Measurements from ENCODE around the gene RHBG.

- TF ChIP-seq CTCF (optimal IDR thresholded peaks at IDR 0.05 in 1 of 3, IDR thresholded peaks at IDR 0.05 in 1 of 3, conservative IDR thresholded peaks at IDR 0.05 in 1 of 3; ENCODE audit: extremely low read depth in 1 of 3, insufficient read depth in 2 of 3, low read length in 3 of 3) (no peak), EZH2 (IDR thresholded peaks at IDR 0.05; ENCODE audit: low read length) (no peak)
These were observed 9.5 kb downstream of the RHBG start for GRCh38 chr1:156378557-156378956.

Measured in keratinocyte (primary cell).